ENCODE data around the gene BCL2L12. TPM values are rescaled to one million over a fixed set of nuclear protein-coding genes. Genes with fewer than 3 reads are reported as not detected.

Gene BCL2L12
- total and polyA plus RNA-seq, 3 donors from 2014 or later: 11.3 to 19.3 (median 17.3) TPM

DNA sequence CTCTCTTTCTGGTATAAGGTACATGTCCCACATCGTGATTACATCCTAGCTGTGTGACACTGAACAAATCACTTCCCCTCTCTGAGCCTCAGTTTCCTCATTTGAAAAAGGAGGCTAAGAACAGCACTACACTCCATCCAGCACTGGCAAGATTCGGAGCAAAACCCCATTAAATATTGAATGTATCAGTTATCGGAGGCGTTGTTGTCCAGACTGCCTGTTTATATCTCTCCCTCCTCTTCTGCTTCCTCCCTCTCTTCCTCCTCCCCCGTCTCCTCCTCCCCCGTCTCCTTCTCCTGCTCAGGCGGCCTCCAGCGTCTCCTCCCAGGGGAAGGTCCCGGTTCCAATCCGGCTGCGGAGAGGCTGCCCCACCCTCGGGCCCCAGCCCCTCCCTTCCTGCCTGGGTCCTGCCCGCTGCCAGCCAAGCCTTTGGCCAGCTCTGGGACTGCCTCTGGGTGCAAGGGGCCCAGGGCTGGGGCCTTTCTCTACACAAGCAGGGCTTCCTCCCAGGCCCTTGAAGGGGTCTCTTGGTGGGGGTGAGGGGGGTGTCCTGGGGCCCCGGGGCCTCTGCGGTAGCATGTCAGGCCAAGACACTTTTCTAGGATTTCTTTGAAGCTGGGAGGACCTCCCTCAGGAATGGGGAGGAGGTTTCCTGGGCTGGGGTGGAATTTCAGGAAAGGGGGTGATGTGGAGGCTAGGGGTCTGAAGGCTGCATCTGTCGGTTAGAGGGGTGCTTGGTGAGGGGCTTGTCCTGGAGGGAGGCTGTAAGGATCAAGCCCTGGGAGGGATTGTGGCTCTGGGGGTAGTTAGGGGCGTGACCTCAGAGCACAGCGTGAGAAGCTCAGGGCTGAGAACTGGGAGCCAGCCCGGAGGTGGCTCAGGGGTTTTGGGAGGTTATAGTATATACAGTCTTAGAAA is 27.7 kb upstream of the BCL2L12 start:
- 26 to 29% methylated on average over 17 to 19 of the region's 19 CpGs for WGBS, 2 donors
- H3K27me3 ChIP-seq: no peaks in the 10 kb centered on the region
- peak overlapping the region; percentile 82 to 99 for H3K27ac ChIP-seq
- no peaks in the 10 kb centered on the region for H3K9me3 ChIP-seq
- peaks cover 40% of the 10 kb centered on the region for H3K4me1 ChIP-seq
- H3K36me3 ChIP-seq (ENCODE audit: low read depth, missing control alignments): no peaks in the 10 kb centered on the region
- intact Hi-C loops (cut with DNase I; ENCODE audit: low total_unique reads): no loop called here
- peak; percentile 92 for DNase-seq
- no peak overlapping the region for H3K4me3 ChIP-seq
- TF ChIP-seq, protein P1, sequence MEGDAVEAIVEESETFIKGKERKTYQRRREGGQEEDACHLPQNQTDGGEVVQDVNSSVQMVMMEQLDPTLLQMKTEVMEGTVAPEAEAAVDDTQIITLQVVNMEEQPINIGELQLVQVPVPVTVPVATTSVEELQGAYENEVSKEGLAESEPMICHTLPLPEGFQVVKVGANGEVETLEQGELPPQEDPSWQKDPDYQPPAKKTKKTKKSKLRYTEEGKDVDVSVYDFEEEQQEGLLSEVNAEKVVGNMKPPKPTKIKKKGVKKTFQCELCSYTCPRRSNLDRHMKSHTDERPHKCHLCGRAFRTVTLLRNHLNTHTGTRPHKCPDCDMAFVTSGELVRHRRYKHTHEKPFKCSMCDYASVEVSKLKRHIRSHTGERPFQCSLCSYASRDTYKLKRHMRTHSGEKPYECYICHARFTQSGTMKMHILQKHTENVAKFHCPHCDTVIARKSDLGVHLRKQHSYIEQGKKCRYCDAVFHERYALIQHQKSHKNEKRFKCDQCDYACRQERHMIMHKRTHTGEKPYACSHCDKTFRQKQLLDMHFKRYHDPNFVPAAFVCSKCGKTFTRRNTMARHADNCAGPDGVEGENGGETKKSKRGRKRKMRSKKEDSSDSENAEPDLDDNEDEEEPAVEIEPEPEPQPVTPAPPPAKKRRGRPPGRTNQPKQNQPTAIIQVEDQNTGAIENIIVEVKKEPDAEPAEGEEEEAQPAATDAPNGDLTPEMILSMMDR (IDR thresholded peaks at IDR 0.05): no peak
- no peak for TF ChIP-seq POLR2A (IDR thresholded peaks at IDR 0.05)

DNA sequence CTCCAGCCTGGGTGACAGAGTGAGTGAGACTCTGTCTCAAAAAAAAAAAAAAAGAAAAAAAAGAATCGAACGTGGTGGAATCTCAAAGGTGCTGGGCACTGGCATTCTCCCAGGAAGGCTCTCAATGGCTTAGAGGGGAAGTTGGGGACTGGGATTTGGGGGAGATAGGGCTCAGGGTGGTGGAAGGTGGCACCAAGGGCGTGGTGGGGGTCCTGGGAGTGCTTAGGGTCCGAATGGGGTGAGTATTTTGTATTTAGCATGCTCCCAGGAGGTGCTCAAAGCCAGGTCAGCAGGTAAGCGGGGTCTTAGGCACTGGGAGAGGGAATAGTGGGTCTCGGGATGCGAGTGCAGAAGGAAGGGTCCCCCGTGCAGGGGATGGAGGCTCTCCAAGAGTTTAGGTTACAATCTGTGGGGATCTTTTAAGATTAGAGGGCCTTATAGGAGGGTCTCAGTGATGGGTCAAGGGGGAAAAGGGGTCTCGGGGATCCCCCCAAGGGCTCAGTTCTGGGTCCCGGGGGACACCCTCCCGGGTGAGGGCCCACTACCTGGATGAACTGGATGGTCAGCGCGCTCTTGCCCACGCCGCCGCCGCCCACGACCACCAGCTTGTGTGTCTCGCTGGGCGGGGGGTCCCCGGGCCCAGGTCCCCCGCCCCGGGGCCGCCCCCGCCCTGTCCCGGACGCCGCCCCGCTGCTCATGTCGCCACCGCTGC is 26.2 kb upstream of the BCL2L12 start:
- TF ChIP-seq POLR2A (IDR thresholded peaks at IDR 0.05): no peak
- TF ChIP-seq, protein P1 (IDR thresholded peaks at IDR 0.05): no peak
- WGBS, 2 donors: 7 to 15% methylated on average over 8 to 24 of the region's 31 CpGs
- H3K36me3 ChIP-seq (ENCODE audit: low read depth, missing control alignments): no peaks in the 10 kb centered on the region
- no peaks in the 10 kb centered on the region for H3K9me3 ChIP-seq
- H3K4me3 ChIP-seq: peak overlapping the region; percentile 70 to 84
- H3K4me1 ChIP-seq: peaks cover 48% of the 10 kb centered on the region
- H3K27ac ChIP-seq: peak overlapping the region; percentile 98 to 99
- no peak for DNase-seq
- intact Hi-C loops (cut with DNase I; ENCODE audit: low total_unique reads): no loop called here
- H3K27me3 ChIP-seq: no peaks in the 10 kb centered on the region

DNA sequence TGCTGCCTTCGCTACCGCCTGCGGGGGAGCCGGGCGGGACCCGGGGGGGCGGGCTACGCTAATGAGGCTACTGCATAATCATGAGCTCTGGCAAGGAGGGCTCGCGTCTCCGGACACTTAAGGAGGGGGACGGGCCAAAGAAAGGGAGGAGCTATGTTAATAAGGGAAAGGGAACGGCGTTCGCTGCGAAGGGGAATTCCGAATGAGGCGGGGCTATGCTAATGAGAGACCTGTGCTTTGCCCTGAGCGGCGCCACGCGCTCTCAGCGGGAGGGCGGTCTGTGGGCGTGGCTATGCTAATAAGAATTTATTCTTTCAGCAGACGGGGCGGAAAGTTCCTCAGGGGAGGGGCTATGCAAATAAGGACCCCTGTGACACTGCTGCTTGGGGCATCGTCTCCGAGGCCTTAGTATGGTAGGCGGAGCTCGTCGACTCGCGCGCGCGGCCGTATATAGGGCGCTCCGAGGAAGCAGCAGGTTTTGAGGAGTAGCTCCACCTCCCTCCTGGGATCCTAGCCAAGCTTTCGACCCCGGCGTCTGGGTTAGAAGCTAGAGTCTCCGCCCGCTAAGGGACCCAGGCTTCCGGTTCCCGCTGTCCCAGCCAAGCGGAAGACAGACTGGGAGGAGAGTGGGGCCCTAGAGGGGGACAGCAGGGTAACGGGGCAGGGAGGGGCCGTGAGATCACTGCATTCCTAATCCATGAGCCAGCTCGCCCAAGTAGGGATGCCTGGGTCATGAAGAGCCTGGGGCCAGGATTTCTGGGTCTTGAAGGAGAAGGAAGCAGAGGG is 25.4 kb upstream of the BCL2L12 start, which contains the start of gene RRAS:
Gene RRAS, minus strand, starts transcription at position 31 of the 786 bp plus-strand sequence. CDS start 45 bp downstream, outside the sequence.
- peak; percentile 49 for TF ChIP-seq POLR2A (IDR thresholded peaks at IDR 0.05)
- TF ChIP-seq, protein P1 (IDR thresholded peaks at IDR 0.05): no peak
- H3K27me3 ChIP-seq: no peaks in the 10 kb centered on the region
- H3K36me3 ChIP-seq (ENCODE audit: low read depth, missing control alignments): no peaks in the 10 kb centered on the region
- H3K27ac ChIP-seq: peak within 1 kb of the TSS; percentile 98 to 99
- no peaks in the 10 kb centered on the region for H3K9me3 ChIP-seq
- 0% methylated on average over 30 to 47 of the region's 51 CpGs for WGBS, 2 donors
- H3K4me1 ChIP-seq: peaks cover 48% of the 10 kb centered on the region
- H3K4me3 ChIP-seq: peak within 1 kb of the TSS; percentile 82 to 84
- intact Hi-C loops (cut with DNase I; ENCODE audit: low total_unique reads): no loop called here
- DNase-seq: peak; percentile 100

- TF ChIP-seq, protein P1 (IDR thresholded peaks at IDR 0.05): no peak
- TF ChIP-seq POLR2A (IDR thresholded peaks at IDR 0.05): peak; percentile 77
- Histone ChIP-seq H3K4me3 (peak within 1 kb of the TSS; percentile 82 to 84), H3K9me3 (no peaks in the 10 kb centered on the region), H3K36me3 (ENCODE audit: low read depth, missing control alignments) (no peaks in the 10 kb centered on the region), H3K27me3 (no peaks in the 10 kb centered on the region), H3K4me1 (peaks cover 48% of the 10 kb centered on the region), H3K27ac (peak within 1 kb of the TSS; percentile 98 to 99)
- WGBS, 2 donors: 0 to 1% methylated on average over 19 to 77 of the region's 87 CpGs
- DNase-seq: peak; percentile 99
- intact Hi-C loops (cut with DNase I; ENCODE audit: low total_unique reads): no loop called here
These were observed 23.8 kb upstream of the BCL2L12 start, which contains the start of gene SCAF1 for GRCh38 chr19:49641688-49642491. SCAF1 (plus strand) TSS chr19:49642209; CDS start chr19:49645027, 2,818 bp downstream.

Data from testis (tissue), 3 donors.